ENCODE data around the gene CCNK. TPM values are rescaled to one million over a fixed set of nuclear protein-coding genes. Genes with fewer than 3 reads are reported as not detected.

The CCNK gene
- total and polyA plus RNA-seq, 2 of the 13 experiments (the other 11 are each of a cell fraction or from before 2014, with no cell fraction given) = 4.9 to 9.7 TPM

GRCh38 chr14:99471731-99472130 lies 9.5 kb upstream of the CCNK start (continued):
- no peak for TF ChIP-seq SMARCE1 (IDR thresholded peaks at IDR 0.05; ENCODE audit: borderline replicate concordance)

GRCh38 chr14:99472937-99473336 lies 8.3 kb upstream of the CCNK start:
- Histone ChIP-seq H3K4me2 (ENCODE audit: low read depth, low read length) (no peak overlapping the region), H3K27me3 (ENCODE audit: control insufficient read depth in 1 of 2, insufficient read depth in 2 of 2, low read length in 2 of 2) (no peaks in the 10 kb centered on the region), H3K4me3 (replicated peaks in 1 of 3; ENCODE audit: insufficient read depth in 1 of 3, low read depth in 2 of 3, low read length in 3 of 3) (no peak overlapping the region), H3K36me3 (replicated peaks in 1 of 2; ENCODE audit: control insufficient read depth in 1 of 2, insufficient read depth in 2 of 2, low read length in 2 of 2) (no peaks in the 10 kb centered on the region), H2AFZ (ENCODE audit: low read length) (no peak overlapping the region), H3K79me2 (ENCODE audit: insufficient read depth, low read length) (peaks cover 94% of the 10 kb centered on the region), H4K20me1 (ENCODE audit: insufficient read depth, low read length) (no peaks in the 10 kb centered on the region; the same call in 1 of the 2 replicates), H3K27ac (ENCODE audit: extremely low read length, insufficient read depth, low read length) (no peak overlapping the region), H3K9me3 (ENCODE audit: low read length) (no peaks in the 10 kb centered on the region), H3K4me1 (ENCODE audit: insufficient read depth, low read length) (peaks cover 43% of the 10 kb centered on the region), H3K9ac (ENCODE audit: insufficient read depth, low read depth, low read length) (no peak overlapping the region)
- POLR2A ChIA-PET = no interaction called here
- no TSS peak for BruUV-seq (replicated peaks)
- TF ChIP-seq EP300 (IDR thresholded peaks at IDR 0.05; ENCODE audit: low read depth in 2 of 2, low read length in 2 of 2) (no peak), EP300 (CRISPR knock-in tag; IDR thresholded peaks at IDR 0.05; ENCODE audit: borderline replicate concordance) (no peak), KAT2B (IDR thresholded peaks at IDR 0.05; ENCODE audit: borderline replicate concordance, low read depth, low read length) (no peak), ZNF253 (CRISPR knock-in tag; IDR thresholded peaks at IDR 0.05; ENCODE audit: borderline replicate concordance) (no peak), KDM5A (IDR thresholded peaks at IDR 0.05; ENCODE audit: borderline replicate concordance, low read length) (no peak)
- DNase-seq (ENCODE audit: low spot score) (no peak), FAIRE-seq (no peak), ATAC-seq (no peak)
- in situ Hi-C loops (cut with HindIII; ENCODE audit: extremely low pct_ligation_motif_present, low pct_unique_long_range_greater_than_20kb) = no loop called here
- intact Hi-C loops (cut with micrococcal nuclease; ENCODE audit: unreplicated experiment) = no loop called here
- 95% methylated on average over 4 of the region's 4 CpGs for WGBS (ENCODE audit: low lambda C conversion rate)
- CTCF ChIA-PET (ENCODE audit: low intra/inter-chr PET ratio, low total read pairs) = no interaction called here

- Histone ChIP-seq H3K36me3 (replicated peaks in 1 of 2; ENCODE audit: control insufficient read depth in 1 of 2, insufficient read depth in 2 of 2, low read length in 2 of 2) (no peaks in the 10 kb centered on the region), H3K4me1 (ENCODE audit: insufficient read depth, low read length) (peaks cover 43% of the 10 kb centered on the region), H3K27me3 (ENCODE audit: control insufficient read depth in 1 of 2, insufficient read depth in 2 of 2, low read length in 2 of 2) (no peaks in the 10 kb centered on the region), H3K4me3 (replicated peaks in 1 of 3; ENCODE audit: insufficient read depth in 1 of 3, low read depth in 2 of 3, low read length in 3 of 3) (no peak overlapping the region), H3K9me3 (ENCODE audit: low read length) (no peaks in the 10 kb centered on the region), H3K9ac (ENCODE audit: insufficient read depth, low read depth, low read length) (no peak overlapping the region), H3K79me2 (ENCODE audit: insufficient read depth, low read length) (peaks cover 94% of the 10 kb centered on the region), H3K27ac (ENCODE audit: extremely low read length, insufficient read depth, low read length) (no peak overlapping the region), H4K20me1 (ENCODE audit: insufficient read depth, low read length) (peaks cover 4% of the 10 kb centered on the region; the same call in 1 of the 2 replicates), H3K4me2 (ENCODE audit: low read depth, low read length) (no peak overlapping the region), H2AFZ (ENCODE audit: low read length) (no peak overlapping the region)
- FAIRE-seq (no peak), ATAC-seq (no peak), DNase-seq (ENCODE audit: low spot score) (no peak)
- ChIA-PET POLR2A (no interaction called here), CTCF (ENCODE audit: low intra/inter-chr PET ratio, low total read pairs) (no interaction called here)
- in situ Hi-C loops (cut with HindIII; ENCODE audit: extremely low pct_ligation_motif_present, low pct_unique_long_range_greater_than_20kb) (no loop called here), intact Hi-C loops (cut with micrococcal nuclease; ENCODE audit: unreplicated experiment) (no loop called here)
- no TSS peak for BruUV-seq (replicated peaks)
- TF ChIP-seq POLR2G (IDR thresholded peaks at IDR 0.05; ENCODE audit: low read depth, low read length) (no peak), CENPX (CRISPR knock-in tag; IDR thresholded peaks at IDR 0.05) (no peak), GATAD2A (CRISPR knock-in tag; IDR thresholded peaks at IDR 0.05) (no peak), ZNF792 (CRISPR knock-in tag; IDR thresholded peaks at IDR 0.05) (no peak), KDM6A (CRISPR knock-in tag; IDR thresholded peaks at IDR 0.05; ENCODE audit: low read depth) (no peak), ZNF644 (CRISPR knock-in tag; IDR thresholded peaks at IDR 0.05; ENCODE audit: low read depth) (no peak)
- WGBS (ENCODE audit: low lambda C conversion rate) = 93% methylated on average over 3 of the region's 3 CpGs
Measured at GRCh38 chr14:99473458-99473857, 7.8 kb upstream of the CCNK start.

Data from HepG2 (cell line).